H1 (cell line): ENCODE results near the gene BEAN1. TPM values are rescaled to one million over a fixed set of nuclear protein-coding genes. Genes with fewer than 3 reads are reported as not detected.

Source experiments
- CTCF ChIA-PET: fragments of 300-600 bp; sonication (Branson Sonifier 250); formaldehyde crosslinking; loops from one replicate; lab custom pipeline; 2021; ENCODE audit not compliant: partially characterized antibody; lab: Charles Lee
- POLR2A ChIA-PET: fragments of 300-600 bp; sonication (Branson Sonifier 250); formaldehyde crosslinking; loops from one replicate; lab custom pipeline; 2021; ENCODE audit warnings: inconsistent platforms; ENCODE audit not compliant: partially characterized antibody; lab: Charles Lee
- DNase-seq, 2 experiments: peaks; one replicate each; pipeline versions ENCODE4 v3.0.0 to v3.0.0-alpha.2; 2010 to 2022; ENCODE audit warnings: low spot score in 2 of 2, low read depth in 1 of 2, mixed read lengths in 1 of 2
- FAIRE-seq: peaks from 2 replicates; lab custom pipeline; 2011; peaks lifted over from hg19 to GRCh38; lab: Jason Lieb, UNC
- H2AFZ ChIP-seq: 2 replicates; pipeline ENCODE4 v1.8.1; 2012; ENCODE audit warnings: low read length, inconsistent platforms
- H2AK5ac ChIP-seq: 2 replicates; pipeline ENCODE4 v1.6.1; 2013; ENCODE audit warnings: low read depth, low read length
- H2BK120ac ChIP-seq: replicated peaks from 2 replicates; pipeline ENCODE3; 2013; ENCODE audit warnings: low read depth, low read length, inconsistent platforms
- H2BK12ac ChIP-seq: 2 replicates; pipeline ENCODE4 v1.6.1; 2013; ENCODE audit warnings: low read depth, low read length
- H2BK15ac ChIP-seq: 2 replicates; pipeline ENCODE4 v1.6.1; 2013; ENCODE audit warnings: low read length
- H2BK20ac ChIP-seq: 2 replicates; pipeline ENCODE4 v1.6.1; 2013; ENCODE audit warnings: low read length
- H2BK5ac ChIP-seq: 2 replicates; pipeline ENCODE4 v1.6.1; 2013; ENCODE audit warnings: low read depth, low read length
- H3K14ac ChIP-seq: 2 replicates; pipeline ENCODE4 v1.6.1; 2013; ENCODE audit warnings: inconsistent platforms; ENCODE audit not compliant: insufficient read length
- H3K18ac ChIP-seq: 2 replicates; pipeline ENCODE4 v1.6.1; 2013; ENCODE audit warnings: low read length; ENCODE audit errors: extremely low read depth
- H3K23ac ChIP-seq: 2 replicates; pipeline ENCODE4 v1.6.1; 2013; ENCODE audit warnings: inconsistent platforms; ENCODE audit not compliant: insufficient read length
- H3K23me2 ChIP-seq: 2 replicates; pipeline ENCODE4 v1.6.1; 2013; ENCODE audit warnings: low read depth, low read length
- H3K27ac ChIP-seq: 2 replicates; pipeline ENCODE4 v1.6.1; 2011; ENCODE audit warnings: low read depth, low read length, inconsistent platforms
- H3K27me3 ChIP-seq, 4 experiments: replicated peaks in 1 of 4; 1 replicate in 1 of 4; 2 replicates in 3 of 4; pipeline versions ENCODE4 v1.6.1 to v1.8.1; 2011 to 2013; ENCODE audit warnings: low read length in 3 of 4, mild to moderate bottlenecking in 3 of 4, inconsistent platforms in 2 of 4, mixed read lengths in 2 of 4, moderate library complexity in 1 of 4; ENCODE audit not compliant: control insufficient read depth in 3 of 4, insufficient read depth in 3 of 4; ENCODE audit errors: extremely low read depth in 1 of 4
- H3K36me3 ChIP-seq, 4 experiments: 2 replicates each; pipeline versions ENCODE4 v1.6.1 to v1.8.1; 2011 to 2013; ENCODE audit warnings: mild to moderate bottlenecking in 4 of 4, low read length in 3 of 4, moderate library complexity in 2 of 4, control low read depth in 1 of 4, inconsistent platforms in 1 of 4; ENCODE audit not compliant: insufficient read depth in 4 of 4, control insufficient read depth in 2 of 4
- H3K4ac ChIP-seq: replicated peaks from 2 replicates; pipeline ENCODE3; 2013; ENCODE audit warnings: low read length, low read depth, mixed read lengths, inconsistent platforms; ENCODE audit not compliant: insufficient read length
- H3K4me1 ChIP-seq, 4 experiments: replicated peaks in 1 of 4; 1 replicate in 1 of 4; 2 replicates in 3 of 4; pipeline versions ENCODE4 v1.6.1 to v1.8.1; 2011 to 2013; ENCODE audit warnings: low read length in 3 of 4, inconsistent platforms in 2 of 4, mixed read lengths in 1 of 4; ENCODE audit not compliant: insufficient read depth in 4 of 4, control insufficient read depth in 3 of 4
- H3K4me2 ChIP-seq, 2 experiments: 2 replicates each; pipeline versions ENCODE4 v1.6.1 to v1.8.1; 2011 to 2013; ENCODE audit warnings: low read depth in 2 of 2, low read length in 2 of 2, control low read depth in 1 of 2, inconsistent platforms in 1 of 2, mild to moderate bottlenecking in 1 of 2; ENCODE audit not compliant: insufficient read depth in 1 of 2
- H3K4me3 ChIP-seq, 4 experiments: fragments of 200-600, 300-600 bp in 1 of 4; sonication (generic), shearing (Covaris generic), sonication (Bioruptor Twin) in 1 of 4; 2 replicates each; pipeline versions ENCODE4 v1.5.1 to v1.8.1; 2011 to 2016; ENCODE audit warnings: low read length in 4 of 4, low read depth in 3 of 4, control low read depth in 2 of 4, inconsistent platforms in 2 of 4, mild to moderate bottlenecking in 2 of 4, mixed read lengths in 1 of 4, moderate library complexity in 1 of 4; ENCODE audit not compliant: insufficient read depth in 2 of 4; ENCODE audit errors: extremely low read depth in 1 of 4
- H3K56ac ChIP-seq: replicated peaks from 2 replicates; pipeline ENCODE3; 2013; ENCODE audit warnings: low read depth, mild to moderate bottlenecking, mixed read lengths, low read length, inconsistent platforms; ENCODE audit not compliant: insufficient read length
- H3K79me1 ChIP-seq: 2 replicates; pipeline ENCODE4 v1.6.1; 2013; ENCODE audit warnings: low read depth, low read length, control low read depth
- H3K79me2 ChIP-seq, 2 experiments: 2 replicates each; pipeline versions ENCODE4 v1.6.1 to v1.8.1; 2012 to 2013; ENCODE audit warnings: low read length in 2 of 2, mild to moderate bottlenecking in 2 of 2, inconsistent platforms in 1 of 2; ENCODE audit not compliant: insufficient read depth in 2 of 2, control insufficient read depth in 1 of 2
- H3K9ac ChIP-seq, 4 experiments: replicated peaks in 1 of 4; 1 replicate in 1 of 4; 2 replicates in 3 of 4; pipeline versions ENCODE4 v1.6.1 to v1.8.1; 2011 to 2013; ENCODE audit warnings: low read depth in 3 of 4, low read length in 3 of 4, control low read depth in 2 of 4, mild to moderate bottlenecking in 2 of 4, moderate library complexity in 2 of 4, inconsistent platforms in 1 of 4; ENCODE audit errors: extremely low read depth in 1 of 4
- H3K9me3 ChIP-seq, 2 experiments: 2 replicates each; pipeline versions ENCODE4 v1.6.1 to v1.8.1; 2012 to 2013; ENCODE audit warnings: mild to moderate bottlenecking in 2 of 2, moderate library complexity in 2 of 2, control low read depth in 1 of 2, inconsistent platforms in 1 of 2, low read depth in 1 of 2, low read length in 1 of 2, mixed read lengths in 1 of 2; ENCODE audit not compliant: insufficient read depth in 2 of 2
- H4K20me1 ChIP-seq, 2 experiments: replicated peaks in 1 of 2; 2 replicates each; pipeline versions ENCODE3 to v1.8.1; 2011 to 2013; ENCODE audit warnings: inconsistent platforms in 2 of 2, low read length in 2 of 2, mild to moderate bottlenecking in 1 of 2; ENCODE audit not compliant: insufficient read depth in 2 of 2, control insufficient read depth in 1 of 2
- H4K5ac ChIP-seq: 2 replicates; pipeline ENCODE4 v1.6.1; 2013; ENCODE audit warnings: low read length, low read depth, mixed read lengths, inconsistent platforms; ENCODE audit not compliant: insufficient read length
- H4K8ac ChIP-seq: 2 replicates; pipeline ENCODE4 v1.8.0; 2013; ENCODE audit warnings: mild to moderate bottlenecking, moderate library complexity, low read length, inconsistent platforms; ENCODE audit not compliant: insufficient read depth; ENCODE audit errors: extremely low read depth
- H4K91ac ChIP-seq: replicated peaks from 2 replicates; pipeline ENCODE3; 2013; ENCODE audit warnings: low read length, mixed read lengths, inconsistent platforms; ENCODE audit not compliant: insufficient read length
- BCL11A ChIP-seq, 2 experiments: IDR thresholded peaks; one replicate each; pipeline ENCODE4 v1.6.1; 2011; ENCODE audit warnings: low read depth in 2 of 2, low read length in 2 of 2, mild to moderate bottlenecking in 2 of 2
- CEBPB ChIP-seq: IDR thresholded peaks from 2 replicates; pipeline ENCODE4 v1.6.1; 2012; ENCODE audit warnings: low read depth, low read length
- CTBP2 ChIP-seq: IDR thresholded peaks from 2 replicates; pipeline ENCODE4 v1.7.0; 2011; ENCODE audit warnings: borderline replicate concordance, mild to moderate bottlenecking, moderate library complexity, mixed read lengths, low read length; ENCODE audit not compliant: insufficient read depth, insufficient read length
- HDAC6 ChIP-seq: IDR thresholded peaks from one replicate; pipeline ENCODE4 v1.7.1; 2012; ENCODE audit warnings: low read depth, mild to moderate bottlenecking, inconsistent platforms, low read length, moderate library complexity
- JUN ChIP-seq: IDR thresholded peaks from 2 replicates; pipeline ENCODE4 v1.6.1; 2011; ENCODE audit warnings: low read depth, mild to moderate bottlenecking, improper control_type of control experiment, low read length
- POU5F1 ChIP-seq: IDR thresholded peaks from 2 replicates; pipeline ENCODE4 v1.6.1; 2011; ENCODE audit warnings: low read depth, mild to moderate bottlenecking, low read length, moderate library complexity
- SP2 ChIP-seq: IDR thresholded peaks from 2 replicates; pipeline ENCODE4 v1.6.1; 2012; ENCODE audit warnings: mild to moderate bottlenecking, low read length, inconsistent platforms
- TAF7 ChIP-seq: optimal IDR thresholded peaks from 2 replicates; pipeline ENCODE3; 2011; ENCODE audit warnings: low read depth, mild to moderate bottlenecking, inconsistent platforms, low read length, moderate library complexity, borderline replicate concordance
- TEAD4 ChIP-seq: IDR thresholded peaks from 2 replicates; pipeline ENCODE4 v1.6.1; 2012; ENCODE audit warnings: low read depth, low read length, inconsistent platforms, mixed read lengths
- ZNF274 ChIP-seq: IDR thresholded peaks from 2 replicates; pipeline ENCODE4 v1.7.0; 2012; ENCODE audit warnings: low read length, borderline replicate concordance; ENCODE audit errors: extremely low read depth
- WGBS, 2 experiments: shearing (Covaris generic) in 1 of 2; methylation state at CpG; one replicate each; pipeline versions ENCODE4 v1.1.6 to v1.1.7; 2013 to 2015; ENCODE audit warnings: low lambda C conversion rate in 2 of 2, mixed read lengths in 2 of 2, inconsistent platforms in 1 of 2, low coverage in 1 of 2, missing lambda C conversion rate in 1 of 2; ENCODE audit not compliant: insufficient replicate concordance in 2 of 2, insufficient coverage in 1 of 2, insufficient read length in 1 of 2; ENCODE audit errors: extremely low coverage in 1 of 2, missing lambda C conversion rate in 1 of 2; 5-methylcytosine and 5-hydroxymethylcytosine counted together
- polyA plus RNA-seq, 7 experiments: library from polyadenylated mRNA; depleted of rRNA in 3 of 7; stranded (reverse) in 5 of 7; unstranded in 2 of 7; fragments of >200 nt in 5 of 7; fragments of 200-250 nt in 2 of 7; gene quantifications; 1 replicate in 5 of 7; 2 replicates in 1 of 7; 4 replicates in 1 of 7; pipeline versions ENCODE4 v1.2.1 to v1.2.3, GENCODE V29; 2011 to 2013; ENCODE audit warnings: missing spikeins in 2 of 7, mixed read lengths in 2 of 7
- total RNA-seq: library from RNA; stranded (reverse); fragmentation: NEBNext Ultra II Directional; extraction: Animal tissue kit (Norgen Biotek cat#: 25700); gene quantifications from 2 replicates; pipeline ENCODE4 v1.2.1, GENCODE V29; 2021
- TF ChIP-seq, protein P1 (sequence below): IDR thresholded peaks from 2 replicates; pipeline ENCODE4 v1.6.1; 2012; ENCODE audit warnings: low read length, inconsistent platforms
- TF ChIP-seq, protein P2 (sequence below): IDR thresholded peaks from 2 replicates; pipeline ENCODE4 v1.6.1; 2011; ENCODE audit warnings: low read depth, mild to moderate bottlenecking, low read length; ENCODE audit not compliant: insufficient read depth

Gene BEAN1
- total and polyA plus RNA-seq, 2 of the 8 experiments (the other 6 are each of a cell fraction or from before 2014, with no cell fraction given): 0.08 TPM; not detected in 1

DNA sequence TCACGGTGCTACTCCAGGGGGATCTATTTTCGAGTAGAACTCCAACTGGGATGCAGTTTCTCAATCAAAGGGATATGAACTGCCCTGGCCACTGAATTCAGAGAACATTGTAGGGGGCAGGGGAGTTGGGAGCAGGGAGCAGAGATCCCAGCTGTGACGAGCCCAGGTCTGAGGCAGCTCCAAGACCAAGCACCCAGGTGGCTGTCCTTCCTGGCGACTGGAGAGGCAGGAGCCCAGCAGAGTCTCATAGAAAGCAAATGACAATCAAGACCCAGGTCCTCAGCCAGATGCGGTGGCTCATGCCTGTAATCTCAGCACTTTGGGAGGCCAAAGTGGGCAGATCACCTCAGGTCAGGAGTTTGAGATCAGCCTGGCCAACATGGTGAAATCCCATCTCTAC lies 62.7 kb downstream of the BEAN1 start:
- H2BK120ac ChIP-seq: no peak overlapping the region
- DNase-seq (no peak), FAIRE-seq (no peak)
- no peak overlapping the region for H4K91ac ChIP-seq
- H3K18ac ChIP-seq: no peak overlapping the region
- no peak overlapping the region for H3K56ac ChIP-seq
- H2BK5ac ChIP-seq: no peak overlapping the region
- H3K36me3 ChIP-seq: no peaks in the 10 kb centered on the region
- no peak overlapping the region for H4K8ac ChIP-seq
- H3K79me2 ChIP-seq: no peaks in the 10 kb centered on the region
- ChIA-PET CTCF (interaction anchor here (1.8 to 3.3 kb wide), 2 partner anchors 11 to 99 kb away, joined by 11 to 17 read pairs; no protein-coding TSS in a partner anchor), POLR2A (no interaction called here)
- no peaks in the 10 kb centered on the region; a peak in 1 of 7 replicates for H3K4me1 ChIP-seq
- H2BK12ac ChIP-seq: no peak overlapping the region
- H3K4me3 ChIP-seq: no peak overlapping the region
- H2AK5ac ChIP-seq: no peak overlapping the region
- no peaks in the 10 kb centered on the region for H3K79me1 ChIP-seq
- no peak overlapping the region for H3K14ac ChIP-seq
- H3K4me2 ChIP-seq: no peak overlapping the region
- no peaks in the 10 kb centered on the region for H4K20me1 ChIP-seq
- no peaks in the 10 kb centered on the region; the same call in 1 of the 2 replicates for H3K23me2 ChIP-seq
- H2BK15ac ChIP-seq: no peak overlapping the region
- H3K9ac ChIP-seq: no peak overlapping the region
- H3K9me3 ChIP-seq: peaks cover 0 to 8% of the 10 kb centered on the region in 2 experiments; a peak in 1 of 4 replicates
- no peaks in the 10 kb centered on the region; a peak in 1 of 7 replicates for H3K27me3 ChIP-seq
- H3K4ac ChIP-seq: no peak overlapping the region
- H2BK20ac ChIP-seq: no peak overlapping the region
- H2AFZ ChIP-seq: no peak overlapping the region
- no peak overlapping the region for H4K5ac ChIP-seq
- WGBS, 2 experiments: 82% methylated on average over 5 of the region's 5 CpGs; no CpG with 5 or more reads in 1 of the 2 experiments
- no peak overlapping the region for H3K23ac ChIP-seq
- no peak overlapping the region for H3K27ac ChIP-seq
- TF ChIP-seq CTBP2 (no peak), JUN (no peak), ZNF274 (no peak), CEBPB (no peak), BCL11A (IDR thresholded peaks at IDR 0.05; ENCODE audit: low read depth in 2 of 2, low read length in 2 of 2) (no peak), POU5F1 (no peak), SP2 (no peak), HDAC6 (no peak), TEAD4 (no peak), TAF7 (no peak)
- TF ChIP-seq, protein P1, sequence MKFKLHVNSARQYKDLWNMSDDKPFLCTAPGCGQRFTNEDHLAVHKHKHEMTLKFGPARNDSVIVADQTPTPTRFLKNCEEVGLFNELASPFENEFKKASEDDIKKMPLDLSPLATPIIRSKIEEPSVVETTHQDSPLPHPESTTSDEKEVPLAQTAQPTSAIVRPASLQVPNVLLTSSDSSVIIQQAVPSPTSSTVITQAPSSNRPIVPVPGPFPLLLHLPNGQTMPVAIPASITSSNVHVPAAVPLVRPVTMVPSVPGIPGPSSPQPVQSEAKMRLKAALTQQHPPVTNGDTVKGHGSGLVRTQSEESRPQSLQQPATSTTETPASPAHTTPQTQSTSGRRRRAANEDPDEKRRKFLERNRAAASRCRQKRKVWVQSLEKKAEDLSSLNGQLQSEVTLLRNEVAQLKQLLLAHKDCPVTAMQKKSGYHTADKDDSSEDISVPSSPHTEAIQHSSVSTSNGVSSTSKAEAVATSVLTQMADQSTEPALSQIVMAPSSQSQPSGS: no peak
- TF ChIP-seq, protein P2, sequence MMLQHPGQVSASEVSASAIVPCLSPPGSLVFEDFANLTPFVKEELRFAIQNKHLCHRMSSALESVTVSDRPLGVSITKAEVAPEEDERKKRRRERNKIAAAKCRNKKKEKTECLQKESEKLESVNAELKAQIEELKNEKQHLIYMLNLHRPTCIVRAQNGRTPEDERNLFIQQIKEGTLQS: no peak
